Pancreas (tissue), 10 donors: ENCODE results near the gene C2orf92. TPM values are rescaled to one million over a fixed set of nuclear protein-coding genes. Genes with fewer than 3 reads are reported as not detected.

Source experiments
- ATAC-seq, 4 donors: fragments of 200-7000 bp; cut with Tn5 transposase; one replicate each; pipeline versions ENCODE4 v1.8.0 to v1.9.1; 2020; ENCODE audit warnings: mild to moderate bottlenecking in 4 of 4, moderate library complexity in 4 of 4
- DNase-seq, 6 donors: peaks; one replicate each; pipeline ENCODE4 v3.0.0-alpha.2; 2020
- FAIRE-seq: peaks from 2 replicates; lab custom pipeline; 2012; peaks lifted over from hg19 to GRCh38; lab: Jason Lieb, UNC
- H3K27ac ChIP-seq, 4 donors: fragments of 200-600 bp; sonication (generic); 1 replicate in 3 of 4; 2 replicates in 1 of 4; pipeline versions ENCODE4 v1.5.0 to v1.8.0; 2020
- H3K27me3 ChIP-seq, 4 donors: fragments of 200-600 bp; one replicate each; pipeline ENCODE4 v1.8.0; 2021
- H3K36me3 ChIP-seq, 3 donors: fragments of 200-600 bp; sonication (generic) in 1 of 3; one replicate each; pipeline versions ENCODE4 v1.5.0 to v1.8.0; 2020 to 2021
- H3K4me1 ChIP-seq, 3 donors: fragments of 200-600 bp; one replicate each; pipeline ENCODE4 v1.8.0; 2021
- H3K4me3 ChIP-seq, 4 donors: fragments of 200-600 bp; sonication (generic) in 2 of 4; one replicate each; pipeline versions ENCODE4 v1.5.0 to v1.8.0; 2020 to 2021
- H3K9me3 ChIP-seq, 4 donors: fragments of 200-600 bp; one replicate each; pipeline ENCODE4 v1.8.0; 2021
- CTCF ChIP-seq, 4 donors: fragments of 200-600 bp; sonication (generic) in 3 of 4; IDR thresholded peaks; one replicate each; pipeline versions ENCODE4 v1.5.0 to v1.8.0; 2021; ENCODE audit warnings: antibody characterized with exemption in 4 of 4
- WGBS, 2 donors: extraction: QIAGEN DNeasy Blood & Tissue Kit; methylation state at CpG; one replicate each; pipeline ENCODE4 v1.1.7; 2013; 5-methylcytosine and 5-hydroxymethylcytosine counted together
- intact Hi-C, 3 donors: fragments of 100-400 bp; cut with DNase I; formaldehyde crosslinking; loops; one replicate each; pipeline versions ENCODE4 v1.11.1 to v1.14.2; 2022
- polyA plus RNA-seq, 2 donors: library from polyadenylated mRNA; stranded (reverse); fragments of 200-250 nt; gene quantifications; one replicate each; pipeline ENCODE4 v1.2.3, GENCODE V29; 2013
- total RNA-seq, 6 donors: library from RNA; stranded (reverse); fragmentation: NEBNext Ultra II Directional in 4 of 6; extraction: Animal tissue kit (Norgen Biotek cat#: 25700) in 4 of 6; gene quantifications; one replicate each; pipeline versions ENCODE4 v1.2.1 to v1.2.4, GENCODE V29; 2021 to 2023
- donor health status: healthy with polysubstance abuse.
- donor health status: DM: no; HTN: no; CAD: no; lungs with moderate emphysema.
- donor health status: DM: no; HTN: no; CAD: no.
- donor health status: control.
- donor health status: control.
- donor health status: Bipolar disorder and iron deficiency.
- donor health status: DM: yes; HTN: yes; CAD: no.
- donor health status: DM: no; HTN: no; CAD: no.
- donor health status: DM: no; HTN: no; CAD: no.
- donor health status: DM: yes; HTN: yes; CAD: no.

Gene C2orf92
- total and polyA plus RNA-seq, 8 donors = 4.1 to 42.6 (median 7.9) TPM

- no peaks in the 10 kb centered on the region for H3K9me3 ChIP-seq
- WGBS, 2 donors = 74 to 78% methylated on average over 2 of the region's 2 CpGs
- H3K27ac ChIP-seq = no peak overlapping the region
- intact Hi-C loops = no loop called here
- DNase-seq (no peak), FAIRE-seq (no peak), ATAC-seq (no peak)
- no peaks in the 10 kb centered on the region for H3K4me1 ChIP-seq
- no peak for TF ChIP-seq CTCF (IDR thresholded peaks at IDR 0.05)
- H3K4me3 ChIP-seq = no peak overlapping the region
- no peaks in the 10 kb centered on the region for H3K36me3 ChIP-seq
- no peaks in the 10 kb centered on the region for H3K27me3 ChIP-seq
These were observed 51.2 kb downstream of the C2orf92 start for GRCh38 chr2:97720746-97721145.

- Histone ChIP-seq H3K9me3 (no peaks in the 10 kb centered on the region), H3K4me1 (no peaks in the 10 kb centered on the region), H3K4me3 (no peak overlapping the region), H3K36me3 (no peaks in the 10 kb centered on the region), H3K27ac (no peak overlapping the region), H3K27me3 (no peaks in the 10 kb centered on the region)
- TF ChIP-seq CTCF (IDR thresholded peaks at IDR 0.05) = no peak
- FAIRE-seq (no peak), DNase-seq (no peak), ATAC-seq (no peak)
- intact Hi-C loops = no loop called here
- 87 to 93% methylated on average over 6 of the region's 6 CpGs for WGBS, 2 donors
These were observed 52.7 kb downstream of the C2orf92 start for GRCh38 chr2:97722227-97722626.

GRCh38 chr2:97723156-97724072, 53.9 kb downstream of the C2orf92 start:
- Histone ChIP-seq H3K9me3 (no peaks in the 10 kb centered on the region), H3K4me1 (no peaks in the 10 kb centered on the region), H3K27me3 (no peaks in the 10 kb centered on the region), H3K36me3 (no peaks in the 10 kb centered on the region), H3K4me3 (no peak overlapping the region), H3K27ac (no peak overlapping the region)
- intact Hi-C loops = no loop called here
- DNase-seq (peak in 1 of 6 donors; percentile 44), FAIRE-seq (no peak), ATAC-seq (no peak)
- 79 to 85% methylated on average over 37 of the region's 37 CpGs for WGBS, 2 donors
- TF ChIP-seq CTCF (IDR thresholded peaks at IDR 0.05) = no peak

- no peak for TF ChIP-seq CTCF (IDR thresholded peaks at IDR 0.05)
- H3K4me3 ChIP-seq = no peak overlapping the region
- H3K36me3 ChIP-seq = no peaks in the 10 kb centered on the region
- H3K4me1 ChIP-seq = no peaks in the 10 kb centered on the region
- ATAC-seq = no peak
- peak in 2 of 6 donors; percentile 43 to 64 for DNase-seq
- H3K9me3 ChIP-seq = no peaks in the 10 kb centered on the region
- WGBS, 2 donors = 55 to 57% methylated on average over 40 to 41 of the region's 41 CpGs
- H3K27me3 ChIP-seq = no peaks in the 10 kb centered on the region
- intact Hi-C loops = no loop called here
- H3K27ac ChIP-seq = no peak overlapping the region
- no peak for FAIRE-seq
These were observed 54.5 kb downstream of the C2orf92 start for GRCh38 chr2:97724073-97724410.

GRCh38 chr2:97724501-97724900, 55.0 kb downstream of the C2orf92 start:
- no peaks in the 10 kb centered on the region for H3K27me3 ChIP-seq
- FAIRE-seq = no peak
- TF ChIP-seq CTCF (IDR thresholded peaks at IDR 0.05) = no peak
- H3K4me3 ChIP-seq = no peak overlapping the region
- H3K9me3 ChIP-seq = no peaks in the 10 kb centered on the region
- WGBS, 2 donors = 72 to 83% methylated on average over 17 of the region's 17 CpGs
- no peak for ATAC-seq
- no peak overlapping the region for H3K27ac ChIP-seq
- intact Hi-C loops = no loop called here
- no peak for DNase-seq
- H3K4me1 ChIP-seq = no peaks in the 10 kb centered on the region
- no peaks in the 10 kb centered on the region for H3K36me3 ChIP-seq
